ENCODE data around the gene AP1S1.

DNA sequence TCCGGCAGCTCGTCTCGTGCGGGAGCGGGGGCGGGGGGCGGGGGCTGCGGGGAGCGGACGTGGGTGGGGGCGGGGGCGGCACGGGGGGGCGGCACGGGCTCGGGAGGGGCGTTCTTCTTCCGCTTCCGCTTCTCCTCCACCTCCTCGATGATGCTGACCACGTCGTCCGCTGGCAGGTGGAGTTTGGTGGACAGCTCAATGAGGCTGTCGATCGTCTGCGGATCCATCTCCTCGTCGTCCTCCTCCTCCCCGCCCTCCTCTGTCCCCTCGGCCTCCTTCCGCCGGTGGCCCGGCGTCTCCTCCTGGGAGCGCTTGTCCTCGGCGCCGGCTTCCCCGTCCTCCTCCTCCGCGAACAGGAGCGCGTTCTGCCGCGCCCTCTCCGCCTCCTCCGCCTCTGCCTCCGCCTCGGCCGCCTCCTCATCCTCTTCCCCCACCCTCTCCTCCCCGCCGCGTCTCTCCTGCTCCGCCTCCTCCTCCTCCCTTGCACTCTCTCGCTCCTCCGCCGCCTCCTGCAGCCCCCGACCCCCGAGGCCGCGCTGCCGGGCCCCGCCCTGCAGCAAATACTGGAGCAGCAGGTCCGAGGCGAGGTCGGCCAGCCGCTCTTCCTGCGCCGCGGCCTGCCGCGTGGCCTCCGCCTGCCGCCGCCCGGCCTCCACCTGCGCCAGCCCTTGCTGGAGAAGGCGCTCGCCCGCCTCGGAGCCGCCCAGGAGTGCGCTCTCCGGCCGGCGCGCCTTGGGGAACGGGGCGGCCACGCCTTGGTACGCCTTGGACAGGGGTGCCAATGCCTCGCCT is 9.2 kb downstream of the AP1S1 start:
- TF ChIP-seq CTCF (IDR thresholded peaks at IDR 0.05) (no peak), POLR2A (IDR thresholded peaks at IDR 0.05) (no peak)

Data from testis (tissue), 2 donors.